DND-41 (cell line): Measurements from ENCODE around the gene ADAM15.

ENCODE experiments used
- ATAC-seq: fragments of 200-7000 bp; cut with Tn5 transposase; 3 replicates; pipeline ENCODE4 v1.9.1; 2021; ENCODE audit warnings: low read depth; ENCODE audit not compliant: insufficient read depth
- DNase-seq: peaks from one replicate; pipeline ENCODE4 v3.0.0-alpha.2; 2020
- H2AFZ ChIP-seq: 2 replicates; pipeline ENCODE4 v1.6.0; 2012; ENCODE audit warnings: low read depth, low read length
- H3K27ac ChIP-seq: 2 replicates; pipeline ENCODE4 v1.5.1; 2012; ENCODE audit warnings: low read length, inconsistent platforms
- H3K27me3 ChIP-seq: fragments of 200-600 bp; sonication (generic); 2 replicates; pipeline ENCODE4 v1.6.0; 2012; ENCODE audit warnings: low read length, mild to moderate bottlenecking, inconsistent platforms; ENCODE audit not compliant: insufficient read depth, poor library complexity
- H3K36me3 ChIP-seq: 2 replicates; pipeline ENCODE4 v1.5.1; 2012; ENCODE audit warnings: low read length, inconsistent platforms; ENCODE audit not compliant: insufficient read depth
- H3K4me1 ChIP-seq: 2 replicates; pipeline ENCODE4 v1.5.1; 2012; ENCODE audit warnings: mild to moderate bottlenecking, low read length; ENCODE audit not compliant: insufficient read depth
- H3K4me2 ChIP-seq: 2 replicates; pipeline ENCODE4 v1.6.0; 2012; ENCODE audit warnings: mild to moderate bottlenecking, moderate library complexity, low read length, inconsistent platforms; ENCODE audit not compliant: insufficient read depth
- H3K4me3 ChIP-seq, 2 experiments: fragments of 200-600 bp in 1 of 2; shearing (Covaris generic) in 1 of 2; 2 replicates each; pipeline ENCODE4 v1.5.1; 2012 to 2016; ENCODE audit warnings: inconsistent platforms in 2 of 2, low read length in 2 of 2, mild to moderate bottlenecking in 2 of 2, low read depth in 1 of 2, moderate library complexity in 1 of 2
- H3K79me2 ChIP-seq: 2 replicates; pipeline ENCODE4 v1.6.0; 2012; ENCODE audit warnings: low read length, inconsistent platforms; ENCODE audit not compliant: insufficient read depth
- H3K9ac ChIP-seq: 2 replicates; pipeline ENCODE4 v1.6.0; 2012; ENCODE audit warnings: low read depth, mild to moderate bottlenecking, inconsistent platforms, low read length, moderate library complexity
- H3K9me3 ChIP-seq: 2 replicates; pipeline ENCODE4 v1.5.1; 2012; ENCODE audit warnings: low read length, moderate library complexity, mild to moderate bottlenecking, inconsistent platforms; ENCODE audit not compliant: insufficient read depth, severe bottlenecking
- H4K20me1 ChIP-seq: 2 replicates; pipeline ENCODE4 v1.6.0; 2012; ENCODE audit warnings: low read length; ENCODE audit not compliant: insufficient read depth
- CTCF ChIP-seq: IDR thresholded peaks from 2 replicates; pipeline ENCODE4 v1.5.1; 2012; ENCODE audit warnings: borderline replicate concordance, low read length, moderate library complexity, mild to moderate bottlenecking; ENCODE audit not compliant: poor library complexity, severe bottlenecking; ENCODE audit errors: extremely low read depth
- EZH2 ChIP-seq: IDR thresholded peaks from 3 replicates; pipeline ENCODE4 v1.6.1; 2012; ENCODE audit warnings: borderline replicate concordance, low read depth, mild to moderate bottlenecking, moderate library complexity, low read length, inconsistent platforms; ENCODE audit not compliant: severe bottlenecking

ADAM15 gene

GRCh38 chr1:155061381-155062150 lies 10.4 kb downstream of the ADAM15 start:
- Histone ChIP-seq H3K79me2 (peaks cover 3% of the 10 kb centered on the region), H4K20me1 (peaks cover 40% of the 10 kb centered on the region), H3K27me3 (peaks cover 11% of the 10 kb centered on the region), H3K36me3 (peaks cover 3% of the 10 kb centered on the region; the same call in 1 of the 2 replicates), H3K9me3 (no peaks in the 10 kb centered on the region), H3K4me2 (peak overlapping the region; percentile 3; the same call in 1 of the 2 replicates), H3K9ac (no peak overlapping the region), H2AFZ (no peak overlapping the region), H3K27ac (no peak overlapping the region), H3K4me1 (peaks cover 33% of the 10 kb centered on the region), H3K4me3 (no peak overlapping the region)
- peak; percentile 95 for DNase-seq
- peak; percentile 71 for ATAC-seq
- TF ChIP-seq CTCF (peak; percentile 100), EZH2 (no peak)

GRCh38 chr1:155062151-155062686 lies 11.1 kb downstream of the ADAM15 start:
- Histone ChIP-seq H3K9ac (no peak overlapping the region), H3K36me3 (peaks cover 7% of the 10 kb centered on the region; the same call in 1 of the 2 replicates), H4K20me1 (peaks cover 39% of the 10 kb centered on the region), H3K27me3 (peaks cover 9% of the 10 kb centered on the region), H3K9me3 (no peaks in the 10 kb centered on the region), H2AFZ (no peak overlapping the region), H3K79me2 (peaks cover 3% of the 10 kb centered on the region), H3K4me2 (0 out of 2 replicates have a peak overlapping the region, but pooled peaks have one; percentile 3), H3K4me1 (peaks cover 33% of the 10 kb centered on the region), H3K27ac (no peak overlapping the region), H3K4me3 (no peak overlapping the region)
- TF ChIP-seq EZH2 (no peak), CTCF (no peak)
- DNase-seq (no peak), ATAC-seq (no peak)

GRCh38 chr1:155062702-155063411 lies 11.7 kb downstream of the ADAM15 start:
- H3K9ac ChIP-seq = peak overlapping the region; percentile 86; the same call in 1 of the 2 replicates
- ATAC-seq = peak; percentile 23; the same call in 1 of the 3 replicates
- peak overlapping the region; percentile 89 to 93; a peak in 2 of 4 replicates for H3K4me3 ChIP-seq
- no peaks in the 10 kb centered on the region for H3K9me3 ChIP-seq
- peaks cover 39% of the 10 kb centered on the region for H4K20me1 ChIP-seq
- peak overlapping the region; percentile 98 for H3K4me2 ChIP-seq
- H3K36me3 ChIP-seq = peaks cover 9% of the 10 kb centered on the region; the same call in 1 of the 2 replicates
- H3K27ac ChIP-seq = no peak overlapping the region
- peaks cover 3% of the 10 kb centered on the region for H3K79me2 ChIP-seq
- H3K27me3 ChIP-seq = peaks cover 6% of the 10 kb centered on the region
- H3K4me1 ChIP-seq = peaks cover 33% of the 10 kb centered on the region
- DNase-seq = peak; percentile 75
- TF ChIP-seq EZH2 (peak; percentile 68), CTCF (peak; percentile 80)
- H2AFZ ChIP-seq = peak overlapping the region; percentile 94
